ENCODE results near the gene RBFA.

GRCh38 chr18:80067897-80068296 is 33.7 kb downstream of the RBFA start:
- TF ChIP-seq POLR2A (IDR thresholded peaks at IDR 0.05; ENCODE audit: low read depth, low read length), result no peak
- TF ChIP-seq TAF1 (IDR thresholded peaks at IDR 0.05; ENCODE audit: low read depth, low read length), result no peak
- TF ChIP-seq POLR2AphosphoS5 (IDR thresholded peaks at IDR 0.05; ENCODE audit: low read depth, low read length), result no peak
- no peak for TF ChIP-seq SPI1 (IDR thresholded peaks at IDR 0.05; ENCODE audit: low read depth, low read length)
